LNCaP clone FGC (cell line): ENCODE measurements around the gene THAP12.

Source experiments
- DNase-seq: peaks from one replicate; pipeline ENCODE4 v3.0.0-alpha.2; 2011; ENCODE audit warnings: low read depth
- H3K4me3 ChIP-seq: 2 replicates; pipeline ENCODE4 v1.5.1; 2011; ENCODE audit warnings: mild to moderate bottlenecking, low read depth, low read length, control low read depth
- CTCF ChIP-seq: IDR thresholded peaks from 2 replicates; pipeline ENCODE4 v1.5.1; 2012; ENCODE audit warnings: mild to moderate bottlenecking; ENCODE audit not compliant: control insufficient read depth, insufficient read depth; ENCODE audit errors: extremely low read depth

The THAP12 gene

GRCh38 chr11:76380977-76381719 is at the start of gene THAP12, which contains the start of gene GVQW3:
THAP12 (minus strand) TSS chr11:76381132; CDS start chr11:76380836, 296 bp downstream.
GVQW3 (plus strand) TSS chr11:76381323; CDS start chr11:76381829, 506 bp downstream.
- DNase-seq: peak; percentile 88
- TF ChIP-seq CTCF: peak; percentile 57
- peak within 1 kb of the TSS; percentile 56 for H3K4me3 ChIP-seq

- no peak for DNase-seq
- H3K4me3 ChIP-seq: no peak overlapping the region
- no peak for TF ChIP-seq CTCF
These were observed 45.7 kb upstream of the THAP12 start for GRCh38 chr11:76426660-76427059.

- H3K4me3 ChIP-seq: no peak overlapping the region
- DNase-seq: no peak
- TF ChIP-seq CTCF: no peak
These were observed 44.0 kb upstream of the THAP12 start for GRCh38 chr11:76424891-76425290.

GRCh38 chr11:76424379-76424778 is 43.4 kb upstream of the THAP12 start:
- no peak overlapping the region for H3K4me3 ChIP-seq
- DNase-seq: no peak
- no peak for TF ChIP-seq CTCF

GRCh38 chr11:76419896-76420295 is 39.0 kb upstream of the THAP12 start:
- TF ChIP-seq CTCF: peak; percentile 44
- no peak for DNase-seq
- no peak overlapping the region for H3K4me3 ChIP-seq

GRCh38 chr11:76415073-76415472 is 34.1 kb upstream of the THAP12 start:
- DNase-seq: no peak
- TF ChIP-seq CTCF: no peak
- no peak overlapping the region for H3K4me3 ChIP-seq
